Measurements from ENCODE around the gene ITGAE.

ITGAE gene

GRCh38 chr17:3828151-3828851, 27.3 kb upstream of the ITGAE start (continued):
- no peak for TF ChIP-seq ATF2 (tag by site-specific recombination; IDR thresholded peaks at IDR 0.05; ENCODE audit: low read depth)

DNA sequence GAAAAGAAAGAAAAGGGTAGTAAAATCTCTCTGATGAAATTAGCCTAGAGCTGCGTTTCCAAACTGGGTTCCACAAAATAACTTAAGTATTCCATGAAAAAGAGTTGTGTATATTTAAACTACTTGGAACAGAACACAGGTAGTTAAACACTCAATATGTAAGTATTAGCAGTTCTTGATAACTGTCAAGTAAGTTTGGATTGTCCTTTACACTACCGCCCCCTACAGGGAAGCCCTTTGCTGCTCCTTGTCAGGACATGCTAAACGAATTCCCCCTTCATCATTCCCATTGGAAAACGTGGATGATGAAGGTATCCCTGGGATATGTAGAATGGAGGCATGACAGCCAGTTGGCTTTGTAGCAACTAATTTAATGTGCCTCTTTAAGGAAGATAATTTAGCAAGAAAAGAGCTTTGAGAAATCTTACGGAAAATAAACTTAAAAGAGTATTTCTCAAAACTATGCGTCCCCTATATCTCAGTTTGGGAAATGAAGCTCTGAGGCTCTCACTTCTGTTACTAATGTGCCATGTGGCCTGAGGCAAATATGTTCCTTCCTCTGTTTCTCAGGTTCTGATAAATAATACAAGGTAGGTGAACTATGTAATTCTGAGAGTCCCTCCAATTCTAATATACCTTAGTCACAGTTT, 26.3 kb upstream of the ITGAE start:
- peaks cover 68 to 71% of the 10 kb centered on the region in 2 experiments for H3K36me3 ChIP-seq (ENCODE audit: control insufficient read depth in 2 of 2, insufficient read depth in 1 of 2, low read length in 2 of 2)

DNA sequence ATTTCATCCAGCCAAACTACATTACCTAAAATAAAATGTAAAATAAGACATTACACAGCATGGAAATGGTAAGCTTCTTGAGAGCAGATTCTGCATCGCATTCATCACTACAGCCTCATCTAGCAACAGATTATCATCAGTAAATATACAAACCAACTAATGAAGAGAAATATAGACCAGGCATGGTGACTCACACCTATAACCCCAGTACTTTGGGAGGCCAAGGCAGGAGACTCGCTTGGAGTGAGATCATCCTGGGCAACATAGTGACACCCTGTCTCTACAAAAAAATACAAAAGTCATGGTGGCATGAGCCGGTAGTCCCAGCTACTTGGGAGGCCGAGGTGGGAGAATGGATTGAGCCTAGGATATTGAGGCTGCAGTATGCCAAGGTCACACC, 25.2 kb upstream of the ITGAE start:
- H3K9me3 ChIP-seq (ENCODE audit: control insufficient read depth, insufficient read depth, low read depth, low read length) = no peaks in the 10 kb centered on the region
- ChIA-PET POLR2A (interaction anchor here (0.7 kb wide), 1 partner anchor 20 kb away, joined by 3 read pairs; no protein-coding TSS in a partner anchor), CTCF (interaction anchor here (0.7 to 7.5 kb wide), 12 partner anchors 8 to 178 kb away, joined by 3 to 172 read pairs (median 8); partner anchors contain the start of gene NCBP3)
- peaks cover 77 to 82% of the 10 kb centered on the region in 2 experiments for H3K36me3 ChIP-seq (ENCODE audit: control insufficient read depth in 2 of 2, insufficient read depth in 1 of 2, low read length in 2 of 2)
- TF ChIP-seq ZBTB20 (tag by site-specific recombination; IDR thresholded peaks at IDR 0.05) (no peak), KLF16 (tag by site-specific recombination; IDR thresholded peaks at IDR 0.05) (no peak), ZNF585B (tag by site-specific recombination; IDR thresholded peaks at IDR 0.05) (no peak), HOXA7 (CRISPR knock-in tag; IDR thresholded peaks at IDR 0.05; ENCODE audit: borderline replicate concordance) (no peak), ZSCAN18 (tag by site-specific recombination; IDR thresholded peaks at IDR 0.05) (no peak), SCRT2 (tag by site-specific recombination; IDR thresholded peaks at IDR 0.05) (0 out of 2 replicates have a peak, but pooled peaks have one; percentile 25), TRIM28 (IDR thresholded peaks at IDR 0.05; ENCODE audit: borderline replicate concordance, low read length) (no peak), ZNF449 (tag by site-specific recombination; IDR thresholded peaks at IDR 0.05) (no peak)
- no peak overlapping the region for H3K27ac ChIP-seq (ENCODE audit: extremely low read depth, low read depth, low read length)
- no peak overlapping the region for H3K4me3 ChIP-seq (ENCODE audit: low read depth, low read length)
- H3K4me1 ChIP-seq (ENCODE audit: control insufficient read depth, insufficient read depth, low read length) = no peaks in the 10 kb centered on the region

More for the DNA sequence above, 26.3 kb upstream of the ITGAE start:
- Histone ChIP-seq H3K4me1 (ENCODE audit: control insufficient read depth, insufficient read depth, low read length) (no peaks in the 10 kb centered on the region), H3K27ac (ENCODE audit: extremely low read depth, low read depth, low read length) (no peak overlapping the region), H3K4me3 (ENCODE audit: low read depth, low read length) (no peak overlapping the region), H3K9me3 (ENCODE audit: control insufficient read depth, insufficient read depth, low read depth, low read length) (no peaks in the 10 kb centered on the region)
- TF ChIP-seq ZNF416 (tag by site-specific recombination; IDR thresholded peaks at IDR 0.05) (no peak), IKZF3 (tag by site-specific recombination; IDR thresholded peaks at IDR 0.05) (peak; percentile 87), ZNF513 (tag by site-specific recombination; IDR thresholded peaks at IDR 0.05) (peak; percentile 72), GLIS2 (tag by site-specific recombination; IDR thresholded peaks at IDR 0.05) (no peak), ZNF449 (tag by site-specific recombination; IDR thresholded peaks at IDR 0.05) (no peak), ZNF133 (tag by site-specific recombination; IDR thresholded peaks at IDR 0.05) (no peak), ZNF654 (tag by site-specific recombination; IDR thresholded peaks at IDR 0.05; ENCODE audit: low read depth) (peak; percentile 52), ZNF664 (tag by site-specific recombination; IDR thresholded peaks at IDR 0.05) (peak; percentile 12; the same call in 1 of the 2 replicates), ZNF776 (tag by site-specific recombination; IDR thresholded peaks at IDR 0.05; ENCODE audit: borderline replicate concordance) (no peak), ZNF10 (tag by site-specific recombination; IDR thresholded peaks at IDR 0.05) (no peak), ZNF707 (tag by site-specific recombination; IDR thresholded peaks at IDR 0.05) (no peak), ZNF311 (tag by site-specific recombination; IDR thresholded peaks at IDR 0.05; ENCODE audit: borderline replicate concordance) (no peak), BCL11B (tag by site-specific recombination; IDR thresholded peaks at IDR 0.05; ENCODE audit: low read depth) (no peak)
- POLR2A ChIA-PET = no interaction called here
- CTCF ChIA-PET = interaction anchor here (0.6 to 7.5 kb wide), 27 partner anchors 10 to 779 kb away, joined by 3 to 172 read pairs (median 3); partner anchors contain the start of gene NCBP3

Data from HEK293 (cell line).